ENCODE data around the gene TMEM132C. TPM values are rescaled to one million over a fixed set of nuclear protein-coding genes. Genes with fewer than 3 reads are reported as not detected.
A peak's percentile ranks its signal among the peaks of the same experiment; 100 is the strongest.

TMEM132C gene
- total and polyA plus RNA-seq, 2 of the 8 experiments (the other 6 are each of a cell fraction or from before 2014, with no cell fraction given), result 0.23 to 0.76 TPM

DNA sequence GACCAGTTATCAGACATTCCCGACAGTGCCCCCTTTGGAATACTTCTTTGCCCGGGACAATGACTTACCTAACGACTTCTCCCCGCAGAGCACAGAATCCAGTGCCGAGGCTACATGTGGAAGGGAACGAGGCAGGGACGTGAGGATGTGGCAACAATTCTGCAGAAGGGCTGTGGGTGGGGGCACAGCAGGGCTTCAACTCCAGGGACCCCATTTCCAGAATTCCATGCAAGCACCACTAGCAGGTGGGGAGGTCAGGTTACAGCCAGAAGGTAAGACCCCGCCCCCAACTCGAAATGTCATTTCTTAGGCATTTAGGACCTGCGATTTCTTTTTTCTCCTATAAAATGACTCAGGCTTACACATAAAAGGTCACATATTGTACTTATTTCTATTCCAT is 207.9 kb downstream of the TMEM132C start:
- 55% methylated on average over 10 of the region's 10 CpGs; no CpG with 5 or more reads in 1 of the 2 experiments for WGBS, 2 experiments (ENCODE audit: extremely low coverage in 1 of 2, insufficient coverage in 1 of 2, insufficient read length in 1 of 2, insufficient replicate concordance in 2 of 2, low coverage in 1 of 2, low lambda C conversion rate in 2 of 2, missing lambda C conversion rate in 1 of 2)
- peaks cover 2% of the 10 kb centered on the region; the same call in 1 of the 2 replicates for H3K23me2 ChIP-seq (ENCODE audit: low read depth, low read length)
- H4K20me1 ChIP-seq (replicated peaks in 1 of 2; ENCODE audit: control insufficient read depth in 1 of 2, insufficient read depth in 2 of 2, low read length in 2 of 2), result no peaks in the 10 kb centered on the region
- H2BK15ac ChIP-seq (ENCODE audit: low read length), result no peak overlapping the region
- H3K9ac ChIP-seq (replicated peaks in 1 of 4; ENCODE audit: extremely low read depth in 1 of 4, low read depth in 3 of 4, low read length in 3 of 4), result no peak overlapping the region
- CTCF ChIA-PET (ENCODE audit: partially characterized antibody), result no interaction called here
- no peak overlapping the region for H4K8ac ChIP-seq (ENCODE audit: extremely low read depth, insufficient read depth, low read length)
- no peak overlapping the region for H4K91ac ChIP-seq (replicated peaks; ENCODE audit: insufficient read length, low read length)
- H2BK5ac ChIP-seq (ENCODE audit: low read depth, low read length), result no peak overlapping the region
- H3K79me2 ChIP-seq (ENCODE audit: control insufficient read depth in 1 of 2, insufficient read depth in 2 of 2, low read length in 2 of 2), result no peaks in the 10 kb centered on the region
- H2BK120ac ChIP-seq (replicated peaks; ENCODE audit: low read depth, low read length), result no peak overlapping the region
- no peak overlapping the region for H3K23ac ChIP-seq (ENCODE audit: insufficient read length)
- DNase-seq (ENCODE audit: low read depth in 1 of 2, low spot score in 2 of 2) (peak in 1 of 2 experiments; percentile 9), FAIRE-seq (no peak)
- TF ChIP-seq RAD21 (IDR thresholded peaks at IDR 0.05 in 1 of 2, conservative IDR thresholded peaks at IDR 0.05 in 1 of 2; ENCODE audit: low read depth in 2 of 2, low read length in 2 of 2), result no peak
- TF ChIP-seq TCF12 (IDR thresholded peaks at IDR 0.05; ENCODE audit: low read depth, low read length), result 0 out of 2 replicates have a peak, but pooled peaks have one; percentile 10
- no peak for TF ChIP-seq CBX8 (IDR thresholded peaks at IDR 0.05; ENCODE audit: borderline replicate concordance, low read depth, low read length)
- TF ChIP-seq POLR2AphosphoS5 (IDR thresholded peaks at IDR 0.05; ENCODE audit: low read depth, low read length), result no peak
- peak; percentile 45; the same call in 1 of the 2 replicates for TF ChIP-seq CEBPB (IDR thresholded peaks at IDR 0.05; ENCODE audit: low read depth, low read length)
- peak; percentile 51; the same call in 1 of the 2 replicates for TF ChIP-seq TEAD4 (IDR thresholded peaks at IDR 0.05; ENCODE audit: low read depth, low read length)
- H3K4me3 ChIP-seq (ENCODE audit: extremely low read depth in 1 of 4, insufficient read depth in 2 of 4, low read depth in 3 of 4, low read length in 4 of 4), result no peak overlapping the region
- H3K4me1 ChIP-seq (replicated peaks in 1 of 4; ENCODE audit: control insufficient read depth in 3 of 4, insufficient read depth in 4 of 4, low read length in 3 of 4), result peaks cover 2 to 10% (median 5%) of the 10 kb centered on the region in 4 experiments; a peak in 5 of 7 replicates
- H3K4ac ChIP-seq (replicated peaks; ENCODE audit: insufficient read length, low read depth, low read length), result no peak overlapping the region
- no peak overlapping the region for H3K27ac ChIP-seq (ENCODE audit: low read depth, low read length)
- no peak overlapping the region for H3K18ac ChIP-seq (ENCODE audit: extremely low read depth, low read length)
- H2BK12ac ChIP-seq (ENCODE audit: low read depth, low read length), result no peak overlapping the region
- H3K4me2 ChIP-seq (ENCODE audit: insufficient read depth in 1 of 2, low read depth in 2 of 2, low read length in 2 of 2), result no peak overlapping the region
- H3K36me3 ChIP-seq (ENCODE audit: control insufficient read depth in 2 of 4, insufficient read depth in 4 of 4, low read length in 3 of 4), result no peaks in the 10 kb centered on the region
- H4K5ac ChIP-seq (ENCODE audit: insufficient read length, low read depth, low read length), result no peak overlapping the region
- no peak overlapping the region for H2AFZ ChIP-seq (ENCODE audit: low read length)
- H2BK20ac ChIP-seq (ENCODE audit: low read length), result no peak overlapping the region
- no peaks in the 10 kb centered on the region for H3K79me1 ChIP-seq (ENCODE audit: low read depth, low read length)
- POLR2A ChIA-PET (ENCODE audit: partially characterized antibody), result no interaction called here
- H3K9me3 ChIP-seq (ENCODE audit: insufficient read depth in 2 of 2, low read depth in 1 of 2, low read length in 1 of 2), result no peaks in the 10 kb centered on the region
- H3K27me3 ChIP-seq (replicated peaks in 1 of 4; ENCODE audit: control insufficient read depth in 3 of 4, extremely low read depth in 1 of 4, insufficient read depth in 3 of 4, low read length in 3 of 4), result no peaks in the 10 kb centered on the region
- H2AK5ac ChIP-seq (ENCODE audit: low read depth, low read length), result no peak overlapping the region
- H3K14ac ChIP-seq (ENCODE audit: insufficient read length), result no peak overlapping the region
- no peak overlapping the region for H3K56ac ChIP-seq (replicated peaks; ENCODE audit: insufficient read length, low read depth, low read length)
